Endothelial cell (in vitro differentiated cells): ENCODE data around the gene ATAD3B. TPM values are rescaled to one million over a fixed set of nuclear protein-coding genes. Genes with fewer than 3 reads are reported as not detected.
"Not testable (repeated sequence)": the region's sequence is repeated elsewhere in the genome, so short reads cannot be mapped to it uniquely, and the experiment has no call there.

Experiments used
- DNase-seq: peaks from one replicate; pipeline ENCODE4 v3.0.0; 2021; ENCODE audit warnings: low spot score
- H3K27ac Mint-ChIP-seq: one replicate; pipeline ENCODE4 v1.8.0; 2021; ENCODE audit warnings: mixed read lengths, inconsistent platforms; ENCODE audit not compliant: unreplicated experiment
- H3K27me3 Mint-ChIP-seq: one replicate; pipeline ENCODE4 v1.8.0; 2021; ENCODE audit warnings: mild to moderate bottlenecking, moderate library complexity, mixed read lengths, inconsistent platforms; ENCODE audit not compliant: unreplicated experiment
- H3K36me3 Mint-ChIP-seq: one replicate; pipeline ENCODE4 v1.8.0; 2021; ENCODE audit warnings: mild to moderate bottlenecking, low read depth, mixed read lengths, inconsistent platforms; ENCODE audit not compliant: unreplicated experiment
- H3K4me1 Mint-ChIP-seq: one replicate; pipeline ENCODE4 v1.8.0; 2021; ENCODE audit warnings: mild to moderate bottlenecking, mixed read lengths, inconsistent platforms; ENCODE audit not compliant: unreplicated experiment
- H3K4me3 Mint-ChIP-seq: one replicate; pipeline ENCODE4 v1.8.0; 2021; ENCODE audit warnings: mild to moderate bottlenecking, mixed read lengths, inconsistent platforms; ENCODE audit not compliant: unreplicated experiment
- H3K9me3 Mint-ChIP-seq: one replicate; pipeline ENCODE4 v1.8.0; 2021; ENCODE audit warnings: mixed read lengths, inconsistent platforms; ENCODE audit not compliant: unreplicated experiment
- CTCF ChIP-seq: fragments of 200-600 bp; sonication (generic); IDR thresholded peaks from one replicate; pipeline ENCODE4 v1.5.0; 2021; ENCODE audit warnings: antibody characterized with exemption; ENCODE audit not compliant: unreplicated experiment
- total RNA-seq: library from RNA; stranded (reverse); fragmentation: NEBNext Ultra II Directional; extraction: Animal tissue kit (Norgen Biotek cat#: 25700); gene quantifications from one replicate; pipeline ENCODE4 v1.2.1, GENCODE V29; 2021; ENCODE audit not compliant: unreplicated experiment

ATAD3B gene
- total RNA-seq, 1 donor from 2014 or later: 27.2 TPM

- peak overlapping the region; percentile 51 for H3K4me3 Mint-ChIP-seq
Measured at GRCh38 chr1:1489861-1490260, 18.3 kb downstream of the ATAD3B start.

GRCh38 chr1:1490633-1491230 is 19.2 kb downstream of the ATAD3B start:
- Mint-ChIP-seq H3K36me3 (peaks cover 39% of the 10 kb centered on the region), H3K27ac (no peak overlapping the region), H3K4me1 (no peaks in the 10 kb centered on the region), H3K27me3 (peaks cover 2% of the 10 kb centered on the region), H3K4me3 (peak overlapping the region; percentile 73), H3K9me3 (no peaks in the 10 kb centered on the region)
- no peak for DNase-seq
- no peak for TF ChIP-seq CTCF

More at GRCh38 chr1:1489861-1490260, 18.3 kb downstream of the ATAD3B start:
- no peak overlapping the region for H3K27ac Mint-ChIP-seq
- peaks cover 2% of the 10 kb centered on the region for H3K27me3 Mint-ChIP-seq
- H3K4me1 Mint-ChIP-seq: no peaks in the 10 kb centered on the region
- DNase-seq: no peak
- TF ChIP-seq CTCF: no peak
- peaks cover 39% of the 10 kb centered on the region for H3K36me3 Mint-ChIP-seq
- H3K9me3 Mint-ChIP-seq: no peaks in the 10 kb centered on the region

GRCh38 chr1:1491601-1492000 is 20.0 kb downstream of the ATAD3B start:
- peaks cover 39% of the 10 kb centered on the region for H3K36me3 Mint-ChIP-seq
- no peak for TF ChIP-seq CTCF
- no peak overlapping the region for H3K27ac Mint-ChIP-seq
- peaks cover 2% of the 10 kb centered on the region for H3K27me3 Mint-ChIP-seq
- peak overlapping the region; percentile 69 for H3K4me3 Mint-ChIP-seq
- H3K9me3 Mint-ChIP-seq: no peaks in the 10 kb centered on the region
- DNase-seq: no peak
- no peaks in the 10 kb centered on the region for H3K4me1 Mint-ChIP-seq

- not testable (repeated sequence) for H3K9me3 Mint-ChIP-seq, H3K4me3 Mint-ChIP-seq, H3K27me3 Mint-ChIP-seq, H3K27ac Mint-ChIP-seq, DNase-seq, H3K4me1 Mint-ChIP-seq
- H3K36me3 Mint-ChIP-seq: peaks cover 34% of the 10 kb centered on the region
Measured at GRCh38 chr1:1494311-1494710, 22.7 kb downstream of the ATAD3B start.

GRCh38 chr1:1495461-1495975 is 24.0 kb downstream of the ATAD3B start:
- not testable (repeated sequence) for H3K27me3 Mint-ChIP-seq, H3K4me1 Mint-ChIP-seq, H3K4me3 Mint-ChIP-seq, H3K9me3 Mint-ChIP-seq, H3K27ac Mint-ChIP-seq, DNase-seq
- H3K36me3 Mint-ChIP-seq: peaks cover 25% of the 10 kb centered on the region

- DNase-seq: peak; percentile 59
- H3K4me1 Mint-ChIP-seq, H3K9me3 Mint-ChIP-seq, H3K36me3 Mint-ChIP-seq, H3K27me3 Mint-ChIP-seq: not testable (repeated sequence)
- Mint-ChIP-seq H3K27ac (peak overlapping the region; percentile 82), H3K4me3 (peak overlapping the region; percentile 37)
- peak; percentile 62 for TF ChIP-seq CTCF
Measured at GRCh38 chr1:1504777-1505365, 33.3 kb downstream of the ATAD3B start.

GRCh38 chr1:1505366-1505798 is 33.8 kb downstream of the ATAD3B start:
- not testable (repeated sequence) for H3K27ac Mint-ChIP-seq

GRCh38 chr1:1505801-1506200 is 34.2 kb downstream of the ATAD3B start:
- DNase-seq, H3K4me1 Mint-ChIP-seq, H3K9me3 Mint-ChIP-seq, H3K36me3 Mint-ChIP-seq, H3K27ac Mint-ChIP-seq, H3K4me3 Mint-ChIP-seq, H3K27me3 Mint-ChIP-seq: not testable (repeated sequence)

More at GRCh38 chr1:1505366-1505798, 33.8 kb downstream of the ATAD3B start:
- DNase-seq, H3K9me3 Mint-ChIP-seq, H3K27me3 Mint-ChIP-seq, H3K4me3 Mint-ChIP-seq, H3K4me1 Mint-ChIP-seq, H3K36me3 Mint-ChIP-seq: not testable (repeated sequence)
